HG02840 (cell line): ENCODE data around the gene NDC80.

Experiments
- ATAC-seq: cut with Tn5 transposase; IDR thresholded peaks from one replicate; pipeline ENCODE4 v1.9.1; 2021; ENCODE audit warnings: mild to moderate bottlenecking, moderate library complexity, moderate number of reproducible peaks; ENCODE audit not compliant: unreplicated experiment, low FRiP score

NDC80 gene

DNA sequence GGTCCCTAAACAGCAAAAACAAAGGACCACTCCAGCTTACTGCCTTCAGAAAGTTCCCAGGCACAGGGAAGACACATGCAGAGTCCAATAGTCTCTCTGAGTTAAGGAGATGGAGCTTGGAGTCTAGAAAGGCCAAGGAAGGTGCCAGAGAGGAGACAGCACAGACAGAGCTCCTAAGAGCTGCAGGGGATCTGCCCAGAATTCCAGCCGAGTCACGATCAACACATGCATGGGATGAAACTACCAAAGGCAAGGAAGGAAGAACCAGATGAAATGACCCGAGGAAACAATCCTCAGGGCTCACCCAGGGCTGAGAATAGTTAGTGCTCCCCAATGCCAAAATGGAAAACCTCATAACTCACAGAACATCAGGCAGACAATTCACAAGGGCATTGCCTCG lies 15.5 kb upstream of the NDC80 start:
- no peak for ATAC-seq

DNA sequence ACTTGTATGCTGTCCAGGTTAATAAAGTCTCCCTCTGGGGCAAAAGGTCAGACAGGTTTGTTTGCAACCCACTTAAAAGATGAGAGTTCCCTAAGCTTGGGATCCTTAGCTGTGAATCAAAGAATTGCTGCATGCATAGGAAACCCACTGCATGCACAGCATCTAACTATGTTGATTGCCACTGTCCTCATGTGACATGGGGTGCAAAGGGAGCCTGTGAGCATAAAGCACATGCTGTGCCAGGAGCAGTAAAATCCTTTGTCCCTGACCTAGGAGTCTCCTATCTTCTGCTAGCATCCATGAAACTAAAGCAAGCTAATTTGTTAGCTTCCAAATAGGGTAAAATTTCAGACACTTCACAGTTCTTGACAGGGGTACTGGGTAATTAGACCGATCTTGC lies 13.8 kb upstream of the NDC80 start:
- no peak for ATAC-seq

DNA sequence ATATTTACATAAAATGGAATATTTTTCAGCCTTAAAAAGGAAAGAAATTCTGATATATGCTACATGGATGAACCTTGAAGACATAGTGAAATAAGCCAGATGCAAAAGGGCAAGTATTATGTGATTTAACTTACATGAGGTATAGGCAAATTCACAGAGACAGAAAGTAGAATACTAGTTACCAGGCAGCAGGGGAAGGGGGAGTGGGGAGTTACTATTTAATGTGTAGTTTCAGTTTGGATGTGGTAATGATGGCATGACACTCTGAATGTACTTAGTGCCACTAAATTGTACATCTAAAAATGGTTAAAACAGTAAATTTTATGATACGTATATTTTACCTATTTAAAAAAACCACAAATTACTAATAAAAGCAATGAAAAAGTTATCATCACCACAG lies 12.1 kb upstream of the NDC80 start:
- no peak for ATAC-seq

DNA sequence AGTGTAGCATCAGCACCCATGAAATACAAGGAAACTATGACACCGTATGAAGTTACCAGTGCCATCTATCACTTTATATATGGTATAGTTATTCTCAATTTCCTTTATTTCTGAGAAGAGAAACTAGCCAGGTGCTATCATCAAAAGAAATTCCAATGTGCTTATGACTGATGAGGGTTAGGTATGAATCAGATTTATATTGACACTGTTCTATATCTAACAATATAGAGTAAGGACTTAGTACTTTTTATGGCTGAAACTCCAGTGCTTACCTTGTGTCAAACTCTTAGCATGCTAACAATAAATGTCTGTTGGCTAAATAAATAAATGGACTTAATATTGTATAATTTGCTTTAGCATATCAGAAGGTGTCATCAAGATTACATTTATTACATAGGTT lies 7.0 kb upstream of the NDC80 start:
- no peak for ATAC-seq

DNA sequence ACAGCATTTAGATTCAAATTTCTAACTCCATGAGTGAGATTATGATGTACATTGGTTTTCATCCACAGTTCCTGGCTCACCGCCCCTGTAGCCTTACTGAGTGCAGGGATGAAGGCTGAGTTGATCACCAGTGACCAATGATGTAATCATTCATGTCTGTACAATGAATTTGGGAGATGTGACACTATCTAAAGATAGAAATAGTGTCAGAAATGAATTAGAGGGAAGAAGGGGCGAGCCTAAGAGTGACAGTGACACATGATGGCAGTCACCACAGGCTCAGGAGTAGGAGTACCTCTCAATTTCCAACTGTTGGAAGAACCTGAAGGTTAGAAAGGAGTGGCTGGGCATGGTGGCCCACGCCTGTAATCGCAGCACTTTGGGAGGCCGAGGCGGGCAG lies 3.2 kb upstream of the NDC80 start:
- ATAC-seq: no peak

DNA sequence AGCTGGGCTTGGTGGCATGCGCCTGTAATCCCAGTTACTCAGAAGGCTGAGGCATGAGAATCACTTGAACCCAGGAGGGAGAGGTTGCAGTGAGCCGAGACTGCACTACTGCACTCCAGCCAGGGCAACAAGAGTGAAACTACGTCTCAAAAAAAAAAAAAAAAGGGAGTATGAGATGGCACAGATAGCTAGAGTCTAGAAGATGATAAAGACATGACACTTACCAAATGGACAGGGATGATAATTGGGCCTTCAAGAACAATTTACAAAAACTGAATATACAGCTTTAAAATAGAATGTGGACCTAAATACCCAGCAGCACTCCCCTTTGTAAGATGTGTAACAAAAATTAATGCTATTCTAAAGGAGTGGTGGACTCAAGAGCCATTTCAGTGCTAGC lies 2.8 kb upstream of the NDC80 start:
- no peak for ATAC-seq

DNA sequence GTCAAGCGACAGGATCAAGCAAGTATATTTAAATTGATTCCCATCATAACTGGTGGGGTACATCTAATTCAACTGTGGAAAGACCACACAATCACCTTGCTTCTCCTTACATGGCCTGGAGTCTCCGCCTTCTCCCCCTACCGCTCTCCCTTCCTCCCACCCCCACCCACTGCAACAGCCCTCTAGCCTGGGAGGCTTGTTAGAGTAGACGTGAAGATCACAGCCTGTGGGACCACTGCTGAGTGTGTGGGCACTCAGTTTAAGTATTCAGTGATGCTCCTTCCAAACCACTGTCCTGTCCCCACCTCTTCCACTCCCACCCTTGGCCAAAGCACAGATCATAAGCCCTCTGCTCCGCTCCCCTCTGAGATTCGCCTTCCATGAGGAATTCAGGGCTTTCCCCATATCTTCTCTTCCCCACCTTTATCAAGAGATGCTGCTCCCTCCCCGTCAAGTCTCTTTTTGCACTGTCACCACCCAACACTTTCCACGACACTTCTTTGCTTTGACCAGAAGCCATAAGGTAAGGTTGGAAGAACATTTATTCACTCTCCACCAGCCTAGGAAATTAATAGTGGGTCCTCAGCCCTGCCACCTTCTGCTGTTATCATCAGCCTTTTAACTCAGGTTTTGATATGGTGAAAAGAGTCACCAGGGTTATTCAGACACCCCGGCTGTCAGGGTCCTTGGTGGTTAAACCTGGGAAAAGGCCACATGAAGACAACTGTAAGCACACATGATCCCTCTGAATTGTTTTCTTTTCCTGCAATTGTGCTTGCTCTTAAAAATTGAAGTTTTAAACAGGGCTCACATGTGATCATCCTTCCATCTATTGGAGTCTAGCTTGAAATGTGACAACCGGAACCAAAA lies 1.8 kb upstream of the NDC80 start:
- ATAC-seq: no peak

DNA sequence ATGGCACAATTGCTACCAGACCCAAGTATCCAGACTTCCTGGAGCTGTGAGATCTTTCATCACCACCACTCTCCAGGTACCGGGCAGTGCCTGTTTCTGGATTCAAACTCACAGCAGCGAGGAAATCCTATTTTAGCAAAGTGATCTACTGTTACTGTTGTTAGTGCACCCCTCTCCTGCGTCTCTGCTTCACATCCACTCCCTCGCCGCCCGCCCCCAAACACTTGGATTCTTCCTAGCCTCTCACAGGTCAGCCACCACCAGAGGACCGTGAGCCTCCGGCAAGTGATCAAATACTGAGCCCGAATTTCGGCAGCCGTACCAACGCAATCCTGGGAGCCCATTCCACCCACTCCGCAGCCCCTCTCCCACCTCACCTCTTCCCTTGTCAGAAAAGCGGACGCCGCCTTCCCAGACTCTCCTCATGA lies 571 bp upstream of the NDC80 start:
- peak; percentile 35 for ATAC-seq

DNA sequence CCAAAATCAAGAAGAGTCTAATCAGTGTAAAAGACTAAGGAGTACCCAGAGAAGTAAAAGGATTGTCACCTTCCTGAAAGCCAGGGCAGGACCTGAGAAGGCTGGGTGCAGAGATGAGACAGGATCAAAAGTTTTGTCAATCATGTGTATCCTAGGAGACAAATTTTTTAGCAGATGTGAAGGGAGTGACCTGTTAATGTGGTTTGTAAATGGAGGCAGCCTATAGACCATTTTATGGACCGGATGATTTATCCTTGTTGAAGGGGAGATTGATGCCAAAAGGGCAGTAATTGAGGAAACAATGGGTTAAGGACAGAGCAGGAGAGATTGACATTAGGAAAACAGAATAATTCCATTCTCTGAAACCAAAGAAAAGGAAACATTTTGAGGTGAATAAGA lies 813 bp downstream of the NDC80 start:
- ATAC-seq: no peak

DNA sequence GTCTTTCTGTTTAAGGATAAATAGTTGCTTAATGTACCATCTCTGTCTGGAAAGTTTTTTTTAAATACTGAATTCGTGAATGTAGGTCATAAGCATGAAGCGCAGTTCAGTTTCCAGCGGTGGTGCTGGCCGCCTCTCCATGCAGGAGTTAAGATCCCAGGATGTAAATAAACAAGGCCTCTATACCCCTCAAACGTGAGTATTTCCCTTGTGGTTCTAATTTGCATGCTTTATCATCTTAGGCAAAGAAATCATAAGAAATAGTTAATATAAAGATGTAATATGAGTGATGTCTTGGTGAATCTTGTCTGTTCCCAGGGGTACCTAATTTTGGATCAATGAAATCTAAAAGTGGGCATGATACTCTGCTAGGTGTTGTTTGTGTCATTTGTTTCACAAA lies 1.5 kb downstream of the NDC80 start:
- no peak for ATAC-seq

DNA sequence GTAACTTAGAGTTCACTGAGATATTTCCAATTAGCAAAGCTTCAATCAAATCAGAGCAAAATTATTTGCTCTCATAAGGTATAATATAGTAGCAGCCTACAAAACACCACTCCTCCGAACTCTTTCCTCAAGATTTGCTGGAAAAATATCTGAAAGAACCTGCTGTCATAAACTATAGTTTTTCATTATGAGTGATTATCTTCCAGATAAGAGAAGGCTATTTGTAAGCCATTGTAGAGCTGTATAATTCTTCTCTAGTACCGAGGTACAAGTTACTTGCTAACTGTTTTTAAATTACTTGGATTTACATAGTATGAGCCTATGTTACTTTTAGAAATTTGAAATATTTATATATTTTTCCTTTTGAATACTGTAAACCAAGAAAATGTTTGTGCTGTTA lies 2.1 kb downstream of the NDC80 start:
- ATAC-seq: no peak

DNA sequence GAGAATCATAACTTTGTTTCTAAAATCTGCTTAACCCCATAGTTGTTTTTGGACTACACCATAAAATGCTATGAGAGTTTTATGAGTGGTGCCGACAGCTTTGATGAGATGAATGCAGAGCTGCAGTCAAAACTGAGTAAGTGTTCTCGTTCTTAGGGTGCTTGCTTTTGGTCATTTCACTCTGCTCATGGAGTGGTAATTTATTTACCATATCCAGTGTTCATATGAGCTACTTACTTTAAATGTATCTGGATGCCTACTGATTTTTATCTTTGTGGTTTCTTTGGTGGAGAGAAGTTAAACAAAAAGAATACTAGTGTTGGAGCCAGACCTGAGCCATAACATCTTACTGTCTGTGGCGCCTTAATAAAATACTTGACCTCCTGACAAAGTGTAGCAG lies 16.4 kb downstream of the NDC80 start:
- no peak for ATAC-seq

DNA sequence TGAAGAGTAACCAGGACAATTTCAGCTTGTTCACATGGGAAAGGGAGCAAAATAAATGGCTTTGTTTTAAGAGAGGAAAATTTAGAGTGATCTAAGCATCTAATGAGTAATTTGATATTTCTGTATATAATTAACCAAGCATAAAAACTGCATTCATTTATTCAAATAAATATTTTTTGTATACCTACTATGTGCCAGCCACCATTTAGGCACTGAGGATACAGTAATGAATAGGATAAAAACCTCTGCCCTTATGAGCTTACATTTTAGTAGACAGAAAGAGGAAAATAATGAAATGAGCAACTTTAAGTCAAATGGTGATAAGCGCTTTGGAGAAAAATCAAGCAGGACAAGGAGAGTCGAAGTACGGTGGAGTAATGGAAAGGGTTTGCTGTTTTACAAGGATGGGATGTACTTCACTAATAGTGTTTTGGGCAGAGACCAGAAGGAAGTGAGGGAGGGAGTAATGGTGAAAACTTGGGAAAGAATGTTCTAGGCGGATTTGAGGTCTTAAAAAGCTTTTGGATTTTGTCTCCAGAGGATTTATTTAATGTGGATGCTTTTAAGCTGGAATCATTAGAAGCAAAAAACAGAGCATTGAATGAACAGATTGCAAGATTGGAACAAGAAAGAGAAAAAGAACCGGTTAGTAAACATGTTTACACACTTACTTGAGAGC lies 17.4 kb downstream of the NDC80 start:
- no peak for ATAC-seq

DNA sequence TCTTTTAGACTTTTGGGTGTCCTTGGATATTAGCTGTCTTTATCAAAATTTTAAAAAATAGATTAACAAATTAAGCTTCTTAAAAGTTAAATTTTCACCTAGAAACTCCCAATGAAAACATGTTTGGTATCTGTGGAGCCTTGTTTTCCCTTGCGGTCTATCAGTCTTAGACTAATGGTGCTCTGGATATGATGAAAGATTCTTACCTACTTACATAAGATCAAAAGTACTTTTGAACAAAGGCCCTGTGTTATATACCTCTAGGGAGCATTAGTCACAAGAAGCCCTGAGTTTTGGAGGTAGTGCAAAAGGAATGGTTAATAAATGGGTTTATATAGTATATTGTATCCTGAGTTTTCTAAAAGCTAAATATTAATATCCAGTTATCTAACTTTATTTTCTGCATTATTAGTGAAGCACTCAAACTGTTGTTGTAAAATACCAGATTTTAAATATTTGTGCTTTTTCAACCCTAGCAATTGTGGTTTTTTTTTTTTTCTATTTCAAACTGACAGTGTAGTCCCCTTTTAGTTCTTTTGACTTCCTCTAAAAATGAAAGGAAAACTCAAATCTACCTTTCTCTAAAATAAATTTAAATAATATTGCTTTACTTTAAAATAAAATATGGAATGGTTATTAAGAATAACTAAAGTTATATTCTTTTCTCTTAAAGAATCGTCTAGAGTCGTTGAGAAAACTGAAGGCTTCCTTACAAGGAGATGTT lies 18.1 kb downstream of the NDC80 start:
- no peak for ATAC-seq

DNA sequence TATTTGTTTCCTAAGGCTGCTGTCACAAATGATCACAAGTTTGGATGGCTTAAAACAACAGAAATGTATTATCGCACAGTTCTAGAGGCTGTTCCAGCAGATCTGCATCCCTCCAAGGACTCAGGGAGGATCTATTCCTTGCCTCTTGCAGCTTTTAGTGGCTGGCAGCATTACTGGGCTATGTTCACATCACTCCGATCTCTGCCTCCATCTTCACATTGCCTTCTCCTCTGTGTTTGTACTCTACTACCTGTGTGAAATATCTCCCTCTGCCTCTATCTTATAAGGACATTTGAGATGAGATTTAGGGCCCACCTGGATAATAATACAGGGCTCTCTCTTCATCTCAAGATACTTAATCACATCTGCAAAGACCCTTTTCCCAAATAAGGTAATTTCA lies 18.9 kb downstream of the NDC80 start:
- ATAC-seq: no peak

DNA sequence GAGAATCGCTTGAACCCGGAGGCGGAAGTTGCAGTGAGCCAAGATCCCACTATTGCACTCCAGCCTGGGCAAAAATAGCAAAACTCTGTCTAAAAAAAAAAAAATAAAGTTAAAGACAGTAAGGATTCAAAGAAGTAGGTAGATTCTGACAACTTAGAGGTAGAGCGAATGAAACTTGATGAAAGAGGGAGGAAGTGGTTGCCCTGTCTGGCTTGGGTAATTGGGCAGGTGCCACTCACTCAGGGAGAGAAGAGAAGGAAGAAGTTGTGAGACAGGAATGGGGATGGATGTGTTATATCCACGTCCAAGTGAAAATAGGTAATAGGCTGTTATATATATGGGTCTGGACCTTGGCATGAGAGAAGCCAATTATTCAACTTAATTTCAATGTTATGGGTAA lies 26.3 kb downstream of the NDC80 start:
- ATAC-seq: no peak

DNA sequence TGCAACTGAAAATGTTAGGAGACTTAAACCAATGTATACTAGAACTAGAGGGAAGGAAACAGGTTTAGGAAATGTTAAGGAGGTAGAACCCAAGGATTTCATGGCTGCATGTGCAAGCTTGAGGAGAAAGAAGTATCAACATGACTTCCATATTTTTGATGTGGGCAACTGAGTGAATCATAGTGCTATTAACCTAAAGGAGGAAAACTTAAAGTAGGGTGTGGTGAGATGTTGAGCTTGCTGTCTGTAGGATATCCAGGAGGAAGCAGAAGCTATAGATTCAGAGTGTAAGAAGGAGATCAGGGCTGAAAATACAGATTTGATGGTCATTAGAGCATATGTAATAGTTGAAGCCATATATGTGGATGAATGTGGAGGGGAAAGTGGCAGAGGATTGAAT lies 31.5 kb downstream of the NDC80 start:
- no peak for ATAC-seq

DNA sequence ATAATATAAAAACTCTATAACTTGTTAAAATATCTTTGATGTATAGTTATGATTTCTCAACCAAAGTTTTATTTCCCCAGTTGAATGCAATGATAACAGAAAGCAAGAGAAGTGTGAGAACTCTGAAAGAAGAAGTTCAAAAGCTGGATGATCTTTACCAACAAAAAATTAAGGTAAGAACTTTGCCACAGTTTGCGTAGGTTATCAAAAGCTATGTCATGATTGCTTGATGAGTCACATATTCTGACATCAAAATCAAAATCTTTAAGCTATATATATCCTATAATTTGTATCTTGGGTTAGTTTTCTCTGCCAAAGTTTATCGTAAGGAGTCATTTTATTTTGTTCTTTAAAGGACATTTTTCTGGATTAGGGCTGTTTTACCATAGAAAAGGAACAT lies 35.0 kb downstream of the NDC80 start:
- no peak for ATAC-seq

DNA sequence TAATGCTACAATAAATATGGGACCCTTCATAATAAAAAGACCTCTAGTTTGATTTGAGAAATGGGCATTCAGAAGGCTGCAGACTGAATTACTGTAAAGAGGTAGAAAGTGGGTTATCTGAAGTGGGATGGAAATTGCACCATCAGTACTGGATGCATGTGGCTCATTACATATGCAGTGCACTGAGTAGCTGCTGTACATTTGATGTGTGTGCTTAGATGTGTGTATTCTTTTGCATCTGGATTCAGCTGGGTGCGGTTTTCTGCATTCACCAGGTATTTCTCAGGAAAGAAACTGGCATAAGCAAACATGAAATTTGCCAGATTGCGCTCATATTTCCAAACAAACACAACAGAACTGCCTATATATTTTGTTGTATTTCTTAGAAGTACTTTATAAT lies 38.2 kb downstream of the NDC80 start:
- ATAC-seq: no peak

DNA sequence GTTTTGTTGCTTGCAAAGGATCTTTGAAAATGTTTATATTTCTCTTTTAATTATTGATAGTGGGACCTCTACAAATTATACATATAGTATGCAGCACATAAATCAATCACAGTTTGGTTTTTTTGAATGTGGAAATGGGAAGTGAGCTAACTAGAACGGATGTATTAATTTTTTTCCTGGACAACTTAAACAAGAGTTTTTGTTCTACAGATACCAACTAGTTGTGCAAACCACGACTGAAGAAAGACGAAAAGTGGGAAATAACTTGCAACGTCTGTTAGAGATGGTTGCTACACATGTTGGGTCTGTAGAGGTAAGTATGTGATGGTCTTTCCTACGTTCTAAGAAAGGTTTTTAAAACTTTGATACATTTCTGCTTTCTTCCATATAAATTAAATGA lies 39.2 kb downstream of the NDC80 start:
- no peak for ATAC-seq

DNA sequence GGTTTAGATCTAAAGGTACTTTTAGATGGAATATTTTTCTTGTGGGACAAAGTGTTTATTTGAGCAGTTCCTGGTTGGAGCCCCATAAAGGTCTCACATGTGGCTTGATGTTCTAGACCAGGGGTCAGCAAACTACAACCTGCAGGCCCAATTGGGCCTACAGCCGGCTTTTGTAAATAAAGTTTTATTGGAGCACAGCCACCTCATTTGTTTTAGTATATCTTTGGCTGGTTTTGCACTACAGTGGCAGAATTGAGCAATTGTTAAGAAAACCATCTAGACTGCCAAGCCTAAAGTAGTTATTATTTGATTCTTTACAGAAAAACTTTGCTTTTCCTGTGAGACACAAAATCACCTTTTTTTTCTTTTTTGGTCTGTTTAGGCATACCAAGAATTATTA lies 41.6 kb downstream of the NDC80 start:
- no peak for ATAC-seq
